SK-N-SH treated with all-trans-retinoic acid at 6 μM for 48 hours (cell line): Measurements from ENCODE around the gene ADAP2.

Source experiments
- ATAC-seq: fragments of 200-7000 bp; cut with Tn5 transposase; 3 replicates; pipeline ENCODE4 v1.9.1; 2020; ENCODE audit warnings: mild to moderate bottlenecking, moderate library complexity
- ARNTL ChIP-seq: fragments of 450-650 bp; formaldehyde crosslinking; IDR thresholded peaks from 2 replicates; pipeline ENCODE4 v1.5.0; 2020; ENCODE audit warnings: low read depth, mild to moderate bottlenecking, moderate library complexity, borderline replicate concordance
- BACH2 ChIP-seq: fragments of 250-450 bp; sonication (Bioruptor Pico); IDR thresholded peaks from 2 replicates; pipeline ENCODE4 v1.9.0; 2021; ENCODE audit warnings: mild to moderate bottlenecking, borderline replicate concordance
- CSDC2 ChIP-seq: fragments of 250-450 bp; sonication (Bioruptor Pico); IDR thresholded peaks from 2 replicates; pipeline ENCODE4 v1.5.0; 2020; ENCODE audit warnings: mild to moderate bottlenecking, moderate library complexity
- ESRRG ChIP-seq: fragments of 250-450 bp; sonication (Bioruptor Pico); IDR thresholded peaks from 2 replicates; pipeline ENCODE4 v1.6.1; 2021; ENCODE audit warnings: mild to moderate bottlenecking
- GLIS3 ChIP-seq: fragments of 250-450 bp; sonication (Bioruptor Pico); IDR thresholded peaks from 2 replicates; pipeline ENCODE4 v1.5.0; 2020; ENCODE audit warnings: mild to moderate bottlenecking, moderate library complexity
- ISL1 ChIP-seq: fragments of 250-450 bp; sonication (Bioruptor Pico); IDR thresholded peaks from 2 replicates; pipeline ENCODE4 v2.1.2; 2022; ENCODE audit warnings: mild to moderate bottlenecking, moderate library complexity
- OSR1 ChIP-seq: fragments of 250-450 bp; sonication (Bioruptor Pico); IDR thresholded peaks from 2 replicates; pipeline ENCODE4 v1.8.0; 2022; ENCODE audit warnings: moderate library complexity, mild to moderate bottlenecking, inconsistent platforms
- PATZ1 ChIP-seq: fragments of 250-450 bp; sonication (Bioruptor Pico); IDR thresholded peaks from 2 replicates; pipeline ENCODE4 v1.8.0; 2020; ENCODE audit warnings: mild to moderate bottlenecking, moderate library complexity, borderline replicate concordance
- PPARA ChIP-seq: fragments of 250-450 bp; sonication (Bioruptor Pico); IDR thresholded peaks from 2 replicates; pipeline ENCODE4 v1.5.0; 2020; ENCODE audit warnings: mild to moderate bottlenecking, borderline replicate concordance
- RARB ChIP-seq: fragments of 250-450 bp; sonication (Bioruptor Pico); IDR thresholded peaks from 2 replicates; pipeline ENCODE4 v1.8.0; 2021; ENCODE audit warnings: mild to moderate bottlenecking, moderate library complexity
- SNAI2 ChIP-seq: fragments of 250-450 bp; sonication (Bioruptor Pico); IDR thresholded peaks from 2 replicates; pipeline ENCODE4 v1.5.0; 2020; ENCODE audit warnings: mild to moderate bottlenecking, moderate library complexity
- TOX ChIP-seq: fragments of 250-450 bp; sonication (Bioruptor Pico); IDR thresholded peaks from 2 replicates; pipeline ENCODE4 v1.8.0; 2021; ENCODE audit warnings: mild to moderate bottlenecking, moderate library complexity, borderline replicate concordance
- ZC3H10 ChIP-seq: fragments of 250-450 bp; sonication (Bioruptor Pico); IDR thresholded peaks from 2 replicates; pipeline ENCODE4 v1.5.1; 2021; ENCODE audit warnings: mild to moderate bottlenecking, moderate library complexity
- ZFP30 ChIP-seq: fragments of 450-650 bp; formaldehyde crosslinking; IDR thresholded peaks from 2 replicates; pipeline ENCODE4 v1.5.0; 2022; ENCODE audit warnings: mild to moderate bottlenecking, moderate library complexity
- ZNF70 ChIP-seq: fragments of 450-650 bp; formaldehyde crosslinking; IDR thresholded peaks from 2 replicates; pipeline ENCODE4 v1.5.0; 2020; ENCODE audit warnings: mild to moderate bottlenecking, moderate library complexity
- ZNF8 ChIP-seq: fragments of 450-650 bp; formaldehyde crosslinking; IDR thresholded peaks from 2 replicates; pipeline ENCODE4 v1.5.0; 2020; ENCODE audit warnings: mild to moderate bottlenecking, moderate library complexity
- TF ChIP-seq, protein P1 (sequence below): fragments of 250-450 bp; sonication (Bioruptor Pico); IDR thresholded peaks from 2 replicates; pipeline ENCODE4 v1.5.1; 2021; ENCODE audit warnings: mild to moderate bottlenecking, moderate library complexity
- TF ChIP-seq, protein P2 (sequence below): fragments of 250-450 bp; sonication (Bioruptor Pico); IDR thresholded peaks from 2 replicates; pipeline ENCODE4 v1.8.0; 2021; ENCODE audit warnings: low read depth, mild to moderate bottlenecking, moderate library complexity, borderline replicate concordance
- TF ChIP-seq, protein P3 (sequence below): fragments of 250-450 bp; sonication (Bioruptor Pico); IDR thresholded peaks from 2 replicates; pipeline ENCODE4 v1.5.0; 2020; ENCODE audit warnings: mild to moderate bottlenecking, moderate library complexity
- TF ChIP-seq, protein P4 (sequence below): fragments of 250-450 bp; sonication (Bioruptor Pico); IDR thresholded peaks from 2 replicates; pipeline ENCODE4 v1.5.1; 2020; ENCODE audit warnings: low read depth, mild to moderate bottlenecking, moderate library complexity

Gene ADAP2

GRCh38 chr17:30992551-30992950 is 70.8 kb downstream of the ADAP2 start:
- TF ChIP-seq PPARA (CRISPR knock-in tag): no peak
- ATAC-seq: no peak

GRCh38 chr17:30995347-30995746 is 73.6 kb downstream of the ADAP2 start:
- TF ChIP-seq RARB (CRISPR knock-in tag) (no peak), BACH2 (no peak), ZC3H10 (CRISPR knock-in tag) (no peak), PATZ1 (CRISPR knock-in tag) (no peak), PPARA (CRISPR knock-in tag) (no peak), TOX (CRISPR knock-in tag) (no peak), ZFP30 (no peak), GLIS3 (CRISPR knock-in tag) (no peak), ZNF8 (CRISPR knock-in tag) (no peak), SNAI2 (CRISPR knock-in tag) (no peak), ISL1 (CRISPR knock-in tag) (no peak)
- TF ChIP-seq, protein P1, sequence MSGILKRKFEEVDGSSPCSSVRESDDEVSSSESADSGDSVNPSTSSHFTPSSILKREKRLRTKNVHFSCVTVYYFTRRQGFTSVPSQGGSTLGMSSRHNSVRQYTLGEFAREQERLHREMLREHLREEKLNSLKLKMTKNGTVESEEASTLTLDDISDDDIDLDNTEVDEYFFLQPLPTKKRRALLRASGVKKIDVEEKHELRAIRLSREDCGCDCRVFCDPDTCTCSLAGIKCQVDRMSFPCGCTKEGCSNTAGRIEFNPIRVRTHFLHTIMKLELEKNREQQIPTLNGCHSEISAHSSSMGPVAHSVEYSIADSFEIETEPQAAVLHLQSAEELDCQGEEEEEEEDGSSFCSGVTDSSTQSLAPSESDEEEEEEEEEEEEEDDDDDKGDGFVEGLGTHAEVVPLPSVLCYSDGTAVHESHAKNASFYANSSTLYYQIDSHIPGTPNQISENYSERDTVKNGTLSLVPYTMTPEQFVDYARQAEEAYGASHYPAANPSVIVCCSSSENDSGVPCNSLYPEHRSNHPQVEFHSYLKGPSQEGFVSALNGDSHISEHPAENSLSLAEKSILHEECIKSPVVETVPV (CRISPR knock-in tag): no peak
- TF ChIP-seq, protein P2, sequence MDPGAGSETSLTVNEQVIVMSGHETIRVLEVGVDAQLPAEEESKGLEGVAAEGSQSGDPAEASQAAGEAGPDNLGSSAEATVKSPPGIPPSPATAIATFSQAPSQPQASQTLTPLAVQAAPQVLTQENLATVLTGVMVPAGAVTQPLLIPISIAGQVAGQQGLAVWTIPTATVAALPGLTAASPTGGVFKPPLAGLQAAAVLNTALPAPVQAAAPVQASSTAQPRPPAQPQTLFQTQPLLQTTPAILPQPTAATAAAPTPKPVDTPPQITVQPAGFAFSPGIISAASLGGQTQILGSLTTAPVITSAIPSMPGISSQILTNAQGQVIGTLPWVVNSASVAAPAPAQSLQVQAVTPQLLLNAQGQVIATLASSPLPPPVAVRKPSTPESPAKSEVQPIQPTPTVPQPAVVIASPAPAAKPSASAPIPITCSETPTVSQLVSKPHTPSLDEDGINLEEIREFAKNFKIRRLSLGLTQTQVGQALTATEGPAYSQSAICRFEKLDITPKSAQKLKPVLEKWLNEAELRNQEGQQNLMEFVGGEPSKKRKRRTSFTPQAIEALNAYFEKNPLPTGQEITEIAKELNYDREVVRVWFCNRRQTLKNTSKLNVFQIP: no peak
- TF ChIP-seq, protein P3, sequence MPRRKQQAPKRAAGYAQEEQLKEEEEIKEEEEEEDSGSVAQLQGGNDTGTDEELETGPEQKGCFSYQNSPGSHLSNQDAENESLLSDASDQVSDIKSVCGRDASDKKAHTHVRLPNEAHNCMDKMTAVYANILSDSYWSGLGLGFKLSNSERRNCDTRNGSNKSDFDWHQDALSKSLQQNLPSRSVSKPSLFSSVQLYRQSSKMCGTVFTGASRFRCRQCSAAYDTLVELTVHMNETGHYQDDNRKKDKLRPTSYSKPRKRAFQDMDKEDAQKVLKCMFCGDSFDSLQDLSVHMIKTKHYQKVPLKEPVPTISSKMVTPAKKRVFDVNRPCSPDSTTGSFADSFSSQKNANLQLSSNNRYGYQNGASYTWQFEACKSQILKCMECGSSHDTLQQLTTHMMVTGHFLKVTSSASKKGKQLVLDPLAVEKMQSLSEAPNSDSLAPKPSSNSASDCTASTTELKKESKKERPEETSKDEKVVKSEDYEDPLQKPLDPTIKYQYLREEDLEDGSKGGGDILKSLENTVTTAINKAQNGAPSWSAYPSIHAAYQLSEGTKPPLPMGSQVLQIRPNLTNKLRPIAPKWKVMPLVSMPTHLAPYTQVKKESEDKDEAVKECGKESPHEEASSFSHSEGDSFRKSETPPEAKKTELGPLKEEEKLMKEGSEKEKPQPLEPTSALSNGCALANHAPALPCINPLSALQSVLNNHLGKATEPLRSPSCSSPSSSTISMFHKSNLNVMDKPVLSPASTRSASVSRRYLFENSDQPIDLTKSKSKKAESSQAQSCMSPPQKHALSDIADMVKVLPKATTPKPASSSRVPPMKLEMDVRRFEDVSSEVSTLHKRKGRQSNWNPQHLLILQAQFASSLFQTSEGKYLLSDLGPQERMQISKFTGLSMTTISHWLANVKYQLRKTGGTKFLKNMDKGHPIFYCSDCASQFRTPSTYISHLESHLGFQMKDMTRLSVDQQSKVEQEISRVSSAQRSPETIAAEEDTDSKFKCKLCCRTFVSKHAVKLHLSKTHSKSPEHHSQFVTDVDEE: no peak
- TF ChIP-seq, protein P4, sequence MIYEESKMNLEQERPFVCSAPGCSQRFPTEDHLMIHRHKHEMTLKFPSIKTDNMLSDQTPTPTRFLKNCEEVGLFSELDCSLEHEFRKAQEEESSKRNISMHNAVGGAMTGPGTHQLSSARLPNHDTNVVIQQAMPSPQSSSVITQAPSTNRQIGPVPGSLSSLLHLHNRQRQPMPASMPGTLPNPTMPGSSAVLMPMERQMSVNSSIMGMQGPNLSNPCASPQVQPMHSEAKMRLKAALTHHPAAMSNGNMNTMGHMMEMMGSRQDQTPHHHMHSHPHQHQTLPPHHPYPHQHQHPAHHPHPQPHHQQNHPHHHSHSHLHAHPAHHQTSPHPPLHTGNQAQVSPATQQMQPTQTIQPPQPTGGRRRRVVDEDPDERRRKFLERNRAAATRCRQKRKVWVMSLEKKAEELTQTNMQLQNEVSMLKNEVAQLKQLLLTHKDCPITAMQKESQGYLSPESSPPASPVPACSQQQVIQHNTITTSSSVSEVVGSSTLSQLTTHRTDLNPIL (CRISPR knock-in tag): no peak
- no peak for ATAC-seq

- TF ChIP-seq PATZ1 (CRISPR knock-in tag): no peak
- TF ChIP-seq, protein P1 (CRISPR knock-in tag): no peak
- no peak for TF ChIP-seq OSR1 (CRISPR knock-in tag)
- no peak for TF ChIP-seq ZC3H10 (CRISPR knock-in tag)
- no peak for TF ChIP-seq BACH2
- no peak for TF ChIP-seq ARNTL
- no peak for TF ChIP-seq ZNF70 (CRISPR knock-in tag)
- TF ChIP-seq CSDC2 (CRISPR knock-in tag): no peak
- TF ChIP-seq, protein P3: no peak
- no peak for TF ChIP-seq SNAI2 (CRISPR knock-in tag)
- TF ChIP-seq, protein P2: no peak
- no peak for TF ChIP-seq ESRRG (CRISPR knock-in tag)
- TF ChIP-seq GLIS3 (CRISPR knock-in tag): no peak
- no peak for ATAC-seq
Observed at GRCh38 chr17:30996486-30996885, 74.7 kb downstream of the ADAP2 start.
